NCI-H2227 treated with DMSO at 0.1 percent for 48 hours (cell line): ENCODE data around the gene NPC1L1.

ENCODE experiments used
- DNase-seq: peaks from one replicate; lab custom pipeline; 2025; lab: John Stamatoyannopoulos, UW

NPC1L1 gene

GRCh38 chr7:44541028-44541869, at the start of gene NPC1L1:
TSS of gene NPC1L1 (minus strand) at chr7:44541330. CDS start at chr7:44541259, 71 bp downstream.
- DNase-seq, result no peak

- DNase-seq, result no peak
Observed at GRCh38 chr7:44590910-44591309, 49.8 kb upstream of the NPC1L1 start.

- no peak for DNase-seq
Observed at GRCh38 chr7:44587843-44588711, 46.9 kb upstream of the NPC1L1 start.

- DNase-seq, result no peak
Observed at GRCh38 chr7:44583146-44583865, 42.2 kb upstream of the NPC1L1 start.

GRCh38 chr7:44581879-44582603, 40.9 kb upstream of the NPC1L1 start, which contains the start of gene TMED4:
TSS of gene TMED4 (minus strand) at chr7:44582231. CDS start at chr7:44582206, 25 bp downstream.
- peak; percentile 98 for DNase-seq

- DNase-seq, result no peak
Observed at GRCh38 chr7:44580945-44581878, 40.1 kb upstream of the NPC1L1 start.

GRCh38 chr7:44576228-44576627, 35.1 kb upstream of the NPC1L1 start:
- DNase-seq, result no peak

GRCh38 chr7:44575054-44575453, 33.9 kb upstream of the NPC1L1 start:
- DNase-seq, result no peak

- DNase-seq, result no peak
Observed at GRCh38 chr7:44574287-44574872, 33.2 kb upstream of the NPC1L1 start.

GRCh38 chr7:44573464-44574286, 32.5 kb upstream of the NPC1L1 start, which contains the start of gene DDX56:
TSS of gene DDX56 (minus strand) at chr7:44573908. CDS start at chr7:44573895, 13 bp downstream.
- DNase-seq, result peak; percentile 88

- DNase-seq, result no peak
Observed at GRCh38 chr7:44572771-44573170, 31.6 kb upstream of the NPC1L1 start.

- no peak for DNase-seq
Observed at GRCh38 chr7:44569959-44570358, 28.8 kb upstream of the NPC1L1 start.

GRCh38 chr7:44568771-44569560, 27.8 kb upstream of the NPC1L1 start:
- no peak for DNase-seq

- DNase-seq, result no peak
Observed at GRCh38 chr7:44567884-44568283, 26.8 kb upstream of the NPC1L1 start.

- DNase-seq, result no peak
Observed at GRCh38 chr7:44566680-44567079, 25.6 kb upstream of the NPC1L1 start.

- DNase-seq, result no peak
Observed at GRCh38 chr7:44565795-44566559, 24.8 kb upstream of the NPC1L1 start.

GRCh38 chr7:44565097-44565794, 24.1 kb upstream of the NPC1L1 start:
- DNase-seq, result peak; percentile 23
